Uterus (tissue), 2 donors: ENCODE measurements around the gene DLGAP1.

ENCODE experiments used
- CTCF ChIP-seq, 4 experiments: fragments of 200-600 bp in 2 of 4; fragments of 450-650 bp in 2 of 4; sonication (generic) in 2 of 4; IDR thresholded peaks; one replicate each; pipeline ENCODE4 v1.5.1; 2016 to 2019; ENCODE audit warnings: antibody characterized with exemption in 4 of 4, mild to moderate bottlenecking in 2 of 4, moderate library complexity in 1 of 4
- POLR2A ChIP-seq, 2 donors: fragments of 450-650 bp; IDR thresholded peaks; one replicate each; pipeline ENCODE4 v1.6.1; 2016; ENCODE audit warnings: antibody characterized with exemption in 2 of 2, mild to moderate bottlenecking in 1 of 2, moderate library complexity in 1 of 2

- TF ChIP-seq CTCF (IDR thresholded peaks at IDR 0.05) (no peak), POLR2A (IDR thresholded peaks at IDR 0.05) (no peak)
Observed at GRCh38 chr18:3782901-3783300, 672.2 kb downstream of the DLGAP1 start.
